ENCODE measurements around the gene ANO7. TPM values are rescaled to one million over a fixed set of nuclear protein-coding genes. Genes with fewer than 3 reads are reported as not detected.

ANO7 gene
- total and polyA plus RNA-seq, 2 of the 8 experiments (the other 6 are each of a cell fraction or from before 2014, with no cell fraction given): 3.2 to 6.9 TPM

DNA sequence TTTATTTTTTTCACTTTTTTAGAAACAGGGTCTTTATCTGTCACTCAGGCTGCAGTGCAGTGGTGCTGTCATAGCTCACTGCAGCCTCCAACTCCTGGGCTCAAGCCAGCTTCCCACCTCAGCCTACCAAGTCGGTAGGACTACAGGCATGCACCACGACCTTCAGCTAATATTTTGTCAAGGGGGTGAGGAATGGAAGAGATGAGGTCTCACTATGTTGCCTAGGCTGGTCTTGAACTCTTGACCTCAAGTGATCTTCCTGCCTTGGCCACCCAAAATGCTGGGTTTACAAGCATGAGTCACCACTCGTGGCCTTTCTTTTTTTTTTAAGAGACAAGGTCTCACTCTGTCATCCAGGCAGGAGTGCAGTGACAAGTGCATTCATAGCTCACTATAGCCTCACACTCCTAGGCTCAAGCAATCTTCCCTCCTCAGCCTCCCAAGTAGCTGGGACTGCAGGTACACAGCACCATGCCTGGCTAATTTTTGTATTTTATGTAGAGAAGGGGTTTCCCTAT lies 24.8 kb upstream of the ANO7 start:
- no peak for DNase-seq (ENCODE audit: low read depth in 1 of 2, low spot score in 2 of 2)
- Histone ChIP-seq H3K9ac (replicated peaks in 1 of 4; ENCODE audit: extremely low read depth in 1 of 4, low read depth in 3 of 4, low read length in 3 of 4) (no peak overlapping the region), H3K56ac (replicated peaks; ENCODE audit: insufficient read length, low read depth, low read length) (no peak overlapping the region), H2BK20ac (ENCODE audit: low read length) (no peak overlapping the region), H2AFZ (ENCODE audit: low read length) (no peak overlapping the region), H3K4me1 (replicated peaks in 1 of 4; ENCODE audit: control insufficient read depth in 3 of 4, insufficient read depth in 4 of 4, low read length in 3 of 4) (no peaks in the 10 kb centered on the region), H3K4me3 (ENCODE audit: extremely low read depth in 1 of 4, insufficient read depth in 2 of 4, low read depth in 3 of 4, low read length in 4 of 4) (no peak overlapping the region), H4K5ac (ENCODE audit: insufficient read length, low read depth, low read length) (no peak overlapping the region), H3K4ac (replicated peaks; ENCODE audit: insufficient read length, low read depth, low read length) (no peak overlapping the region), H2BK120ac (replicated peaks; ENCODE audit: low read depth, low read length) (no peak overlapping the region), H3K18ac (ENCODE audit: extremely low read depth, low read length) (no peak overlapping the region), H3K27ac (ENCODE audit: low read depth, low read length) (no peak overlapping the region), H3K23me2 (ENCODE audit: low read depth, low read length) (no peaks in the 10 kb centered on the region), H3K27me3 (replicated peaks in 1 of 4; ENCODE audit: control insufficient read depth in 3 of 4, extremely low read depth in 1 of 4, insufficient read depth in 3 of 4, low read length in 3 of 4) (no peaks in the 10 kb centered on the region), H3K79me2 (ENCODE audit: control insufficient read depth in 1 of 2, insufficient read depth in 2 of 2, low read length in 2 of 2) (no peaks in the 10 kb centered on the region), H3K23ac (ENCODE audit: insufficient read length) (no peak overlapping the region), H4K8ac (ENCODE audit: extremely low read depth, insufficient read depth, low read length) (no peak overlapping the region), H3K79me1 (ENCODE audit: low read depth, low read length) (no peaks in the 10 kb centered on the region), H2BK5ac (ENCODE audit: low read depth, low read length) (no peak overlapping the region), H3K36me3 (ENCODE audit: control insufficient read depth in 2 of 4, insufficient read depth in 4 of 4, low read length in 3 of 4) (peaks cover 0 to 31% (median 6%) of the 10 kb centered on the region in 4 experiments; a peak in 6 of 8 replicates), H4K20me1 (replicated peaks in 1 of 2; ENCODE audit: control insufficient read depth in 1 of 2, insufficient read depth in 2 of 2, low read length in 2 of 2) (peaks cover 0 to 4% of the 10 kb centered on the region in 2 experiments), H3K9me3 (ENCODE audit: insufficient read depth in 2 of 2, low read depth in 1 of 2, low read length in 1 of 2) (no peaks in the 10 kb centered on the region), H4K91ac (replicated peaks; ENCODE audit: insufficient read length, low read length) (no peak overlapping the region), H2AK5ac (ENCODE audit: low read depth, low read length) (no peak overlapping the region), H3K4me2 (ENCODE audit: insufficient read depth in 1 of 2, low read depth in 2 of 2, low read length in 2 of 2) (no peak overlapping the region), H3K14ac (ENCODE audit: insufficient read length) (no peak overlapping the region), H2BK12ac (ENCODE audit: low read depth, low read length) (no peak overlapping the region), H2BK15ac (ENCODE audit: low read length) (no peak overlapping the region)
- CTCF ChIA-PET (ENCODE audit: partially characterized antibody): interaction anchor here (0.6 to 1.0 kb wide), 4 partner anchors 73 to 540 kb away, joined by 3 to 5 read pairs (median 4); no protein-coding TSS in a partner anchor
- 90% methylated on average over 3 of the region's 3 CpGs; no CpG with 5 or more reads in 1 of the 2 experiments for WGBS, 2 experiments (ENCODE audit: extremely low coverage in 1 of 2, insufficient coverage in 1 of 2, insufficient read length in 1 of 2, insufficient replicate concordance in 2 of 2, low coverage in 1 of 2, low lambda C conversion rate in 2 of 2, missing lambda C conversion rate in 1 of 2)
- no peak for FAIRE-seq
- POLR2A ChIA-PET (ENCODE audit: partially characterized antibody): interaction anchor here (0.6 to 1.3 kb wide), 2 partner anchors 9 to 29 kb away, joined by 3 to 4 read pairs; no protein-coding TSS in a partner anchor
- no peak for TF ChIP-seq EGR1 (IDR thresholded peaks at IDR 0.05; ENCODE audit: borderline replicate concordance, low read depth, low read length)
- no peak for TF ChIP-seq CHD2 (IDR thresholded peaks at IDR 0.05; ENCODE audit: low read length)
